ENCODE results near the gene STRN3.

- TF ChIP-seq POLR2AphosphoS5 (IDR thresholded peaks at IDR 0.05; ENCODE audit: low read depth, low read length) = no peak
- no peak for TF ChIP-seq CTCF (IDR thresholded peaks at IDR 0.05; ENCODE audit: control extremely low read depth in 1 of 3, insufficient read depth in 1 of 3, low read depth in 1 of 3, low read length in 3 of 3)
- TF ChIP-seq GABPA (IDR thresholded peaks at IDR 0.05; ENCODE audit: borderline replicate concordance, insufficient read depth, low read length) = no peak
- TF ChIP-seq BCL11A (IDR thresholded peaks at IDR 0.05; ENCODE audit: low read depth in 2 of 2, low read length in 2 of 2) = no peak
Measured at GRCh38 chr14:30873308-30874119, 152.7 kb downstream of the STRN3 start.

All from H1 (cell line).